ENCODE data around the gene PRKD2. TPM values are rescaled to one million over a fixed set of nuclear protein-coding genes. Genes with fewer than 3 reads are reported as not detected.

PRKD2 gene
- total RNA-seq, 1 donor from 2014 or later = 132 TPM

GRCh38 chr19:46710687-46711086 lies 6.2 kb downstream of the PRKD2 start:
- Mint-ChIP-seq H3K9me3 (ENCODE audit: unreplicated experiment) (no peaks in the 10 kb centered on the region), H3K27me3 (ENCODE audit: unreplicated experiment) (peaks cover 18% of the 10 kb centered on the region), H3K4me3 (ENCODE audit: unreplicated experiment) (no peak overlapping the region), H3K4me1 (ENCODE audit: unreplicated experiment) (peaks cover 15% of the 10 kb centered on the region), H3K27ac (ENCODE audit: unreplicated experiment) (no peak overlapping the region), H3K36me3 (ENCODE audit: low read depth, unreplicated experiment) (peaks cover 25% of the 10 kb centered on the region)
- DNase-seq (ENCODE audit: low spot score) = no peak
- TF ChIP-seq CTCF (IDR thresholded peaks at IDR 0.05; ENCODE audit: unreplicated experiment) = no peak

DNA sequence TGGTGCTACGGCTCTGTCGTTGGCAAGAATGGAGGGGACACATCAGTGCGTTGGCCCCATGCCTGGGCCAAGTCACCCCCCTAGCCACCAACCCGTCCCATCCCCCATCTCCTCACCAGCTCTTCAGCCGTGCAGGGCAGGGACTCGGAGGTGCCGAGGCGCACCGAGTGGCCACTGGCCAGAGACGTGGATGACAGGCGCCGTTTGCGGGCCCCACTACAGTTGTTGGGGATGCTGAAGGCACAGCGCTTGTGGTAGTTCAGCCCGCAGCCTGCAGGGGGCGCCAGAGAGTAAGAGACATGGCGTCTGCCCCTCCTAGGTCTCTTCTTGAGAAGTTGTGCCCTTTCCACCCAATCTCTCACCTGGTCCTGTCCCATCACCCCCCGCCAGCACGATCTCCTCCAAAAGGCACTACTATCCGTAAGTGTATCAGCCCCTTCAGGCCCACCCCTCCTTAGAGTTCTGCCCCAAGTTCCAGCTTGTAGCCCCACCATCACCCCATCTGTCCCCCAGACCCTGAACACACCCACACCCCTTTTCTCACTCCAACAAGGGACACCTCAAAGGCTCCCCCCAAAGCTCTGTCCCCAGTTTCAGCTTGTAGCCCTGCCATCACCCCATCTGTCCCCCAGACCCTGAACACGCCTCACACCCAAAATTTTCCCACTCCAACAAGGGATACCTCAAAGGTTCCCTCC lies 12.4 kb downstream of the PRKD2 start:
- H3K27ac Mint-ChIP-seq (ENCODE audit: unreplicated experiment) = no peak overlapping the region
- no peak overlapping the region for H3K4me3 Mint-ChIP-seq (ENCODE audit: unreplicated experiment)
- peak; percentile 95 for TF ChIP-seq CTCF (IDR thresholded peaks at IDR 0.05; ENCODE audit: unreplicated experiment)
- H3K36me3 Mint-ChIP-seq (ENCODE audit: low read depth, unreplicated experiment) = peaks cover 37% of the 10 kb centered on the region
- no peaks in the 10 kb centered on the region for H3K4me1 Mint-ChIP-seq (ENCODE audit: unreplicated experiment)
- DNase-seq (ENCODE audit: low spot score) = peak; percentile 91
- H3K27me3 Mint-ChIP-seq (ENCODE audit: unreplicated experiment) = peaks cover 12% of the 10 kb centered on the region
- no peaks in the 10 kb centered on the region for H3K9me3 Mint-ChIP-seq (ENCODE audit: unreplicated experiment)

DNA sequence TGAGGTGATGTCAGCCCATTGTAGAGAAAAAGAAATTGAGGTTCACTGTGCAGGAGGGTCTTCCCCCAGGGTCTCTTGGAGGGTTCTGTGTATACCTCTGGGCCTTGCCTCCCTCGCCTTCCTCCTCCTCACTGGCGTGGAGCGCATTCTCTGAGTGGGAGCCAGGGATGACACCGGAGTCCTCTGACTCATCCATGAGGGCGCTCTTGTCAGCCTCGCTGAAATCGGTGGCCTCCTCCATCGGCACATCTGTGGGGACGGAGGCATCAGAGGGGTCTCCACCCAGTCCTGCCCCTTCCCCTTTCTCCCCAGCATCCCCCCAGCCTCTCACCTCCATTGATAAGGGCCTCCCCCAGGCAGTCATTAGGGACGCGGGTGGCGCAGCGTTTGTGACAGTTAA lies 16.2 kb downstream of the PRKD2 start:
- Mint-ChIP-seq H3K4me1 (ENCODE audit: unreplicated experiment) (no peaks in the 10 kb centered on the region), H3K27ac (ENCODE audit: unreplicated experiment) (no peak overlapping the region), H3K4me3 (ENCODE audit: unreplicated experiment) (no peak overlapping the region), H3K27me3 (ENCODE audit: unreplicated experiment) (peaks cover 17% of the 10 kb centered on the region), H3K36me3 (ENCODE audit: low read depth, unreplicated experiment) (peaks cover 47% of the 10 kb centered on the region), H3K9me3 (ENCODE audit: unreplicated experiment) (no peaks in the 10 kb centered on the region)
- no peak for TF ChIP-seq CTCF (IDR thresholded peaks at IDR 0.05; ENCODE audit: unreplicated experiment)
- no peak for DNase-seq (ENCODE audit: low spot score)

DNA sequence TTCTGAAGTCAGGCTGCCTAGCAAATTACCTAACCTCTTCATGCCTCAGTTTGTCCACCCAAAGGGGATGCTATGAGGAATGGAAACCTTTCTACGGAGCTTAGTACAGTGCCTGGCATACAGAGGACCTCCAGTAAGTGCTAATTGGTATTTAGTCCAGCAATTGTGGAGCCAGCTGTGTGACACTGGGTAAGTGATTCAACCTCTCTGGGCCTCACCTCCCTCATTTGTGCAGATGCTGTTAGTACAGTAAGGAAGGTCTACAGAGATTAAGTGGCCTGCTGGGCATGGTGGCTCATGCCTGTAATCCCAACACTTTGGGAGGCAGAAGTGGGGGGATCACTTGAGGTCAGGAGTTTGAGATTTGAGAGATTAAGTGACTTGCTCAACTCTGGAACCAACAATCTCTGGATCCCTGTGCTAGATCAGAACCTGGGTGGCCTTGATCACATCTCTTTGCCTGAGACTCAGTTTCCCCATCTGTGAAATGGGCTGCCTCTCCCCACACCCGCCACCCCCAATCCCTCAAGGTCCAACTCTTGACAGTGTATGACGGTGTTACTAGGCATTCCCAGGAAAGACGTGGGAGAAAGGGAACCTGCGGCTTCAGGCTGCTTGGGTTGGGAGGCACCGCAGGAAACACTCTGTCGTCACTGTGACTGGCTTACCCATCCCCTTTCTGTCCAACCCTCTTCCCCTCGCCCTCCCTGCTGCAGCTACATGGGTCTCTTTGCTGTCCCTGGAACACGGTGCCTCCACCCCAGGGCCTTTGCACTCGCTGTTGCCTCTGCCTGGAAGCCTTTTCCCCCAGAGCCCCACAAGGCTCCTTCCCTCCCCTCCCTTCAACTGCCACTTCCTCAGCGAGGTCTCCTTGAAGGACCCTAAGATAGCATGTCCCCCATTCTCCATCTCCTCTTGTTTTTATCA lies 18.3 kb downstream of the PRKD2 start:
- Mint-ChIP-seq H3K9me3 (ENCODE audit: unreplicated experiment) (no peaks in the 10 kb centered on the region), H3K27me3 (ENCODE audit: unreplicated experiment) (peaks cover 13% of the 10 kb centered on the region), H3K4me1 (ENCODE audit: unreplicated experiment) (no peaks in the 10 kb centered on the region), H3K36me3 (ENCODE audit: low read depth, unreplicated experiment) (peaks cover 37% of the 10 kb centered on the region), H3K4me3 (ENCODE audit: unreplicated experiment) (peak overlapping the region; percentile 76), H3K27ac (ENCODE audit: unreplicated experiment) (no peak overlapping the region)
- DNase-seq (ENCODE audit: low spot score) = no peak
- no peak for TF ChIP-seq CTCF (IDR thresholded peaks at IDR 0.05; ENCODE audit: unreplicated experiment)
